Mucosa of rectum (tissue), 2 donors: ENCODE measurements around the gene RYR2.

ENCODE experiments used
- H3K27ac ChIP-seq, 2 donors: one replicate each; pipeline ENCODE4 v1.7.0; 2013; ENCODE audit warnings: inconsistent platforms in 2 of 2, low read depth in 2 of 2, low read length in 2 of 2
- H3K27me3 ChIP-seq, 2 donors: one replicate each; pipeline ENCODE4 v1.7.0; 2013; ENCODE audit warnings: low read length in 2 of 2; ENCODE audit not compliant: control insufficient read depth in 2 of 2, insufficient read depth in 2 of 2
- H3K36me3 ChIP-seq, 2 donors: one replicate each; pipeline ENCODE4 v1.7.0; 2013; ENCODE audit warnings: low read length in 2 of 2; ENCODE audit not compliant: control insufficient read depth in 2 of 2, insufficient read depth in 2 of 2
- H3K4me1 ChIP-seq, 2 donors: one replicate each; pipeline ENCODE4 v1.7.0; 2013; ENCODE audit warnings: low read length in 2 of 2, mild to moderate bottlenecking in 1 of 2; ENCODE audit not compliant: control insufficient read depth in 2 of 2, insufficient read depth in 2 of 2
- H3K4me3 ChIP-seq, 2 donors: one replicate each; pipeline ENCODE4 v1.7.0; 2013; ENCODE audit warnings: low read length in 2 of 2
- H3K9ac ChIP-seq, 2 donors: one replicate each; pipeline ENCODE4 v1.7.0; 2013; ENCODE audit warnings: low read length in 2 of 2, low read depth in 1 of 2, mild to moderate bottlenecking in 1 of 2
- H3K9me3 ChIP-seq, 2 donors: one replicate each; pipeline ENCODE4 v1.7.0; 2013; ENCODE audit warnings: low read length in 2 of 2; ENCODE audit not compliant: control insufficient read depth in 2 of 2
- donor health status: healthy.
- donor health status: Normal muscosa, but diverticular disease.

The RYR2 gene

GRCh38 chr1:237152506-237153335 is 110.7 kb downstream of the RYR2 start:
- Histone ChIP-seq H3K4me3 (no peak overlapping the region), H3K9me3 (no peaks in the 10 kb centered on the region), H3K27me3 (no peaks in the 10 kb centered on the region), H3K4me1 (no peaks in the 10 kb centered on the region), H3K36me3 (no peaks in the 10 kb centered on the region), H3K27ac (no peak overlapping the region), H3K9ac (no peak overlapping the region)

- Histone ChIP-seq H3K9me3 (no peaks in the 10 kb centered on the region), H3K4me3 (no peak overlapping the region), H3K27ac (no peak overlapping the region), H3K36me3 (no peaks in the 10 kb centered on the region), H3K27me3 (no peaks in the 10 kb centered on the region), H3K9ac (no peak overlapping the region), H3K4me1 (no peaks in the 10 kb centered on the region)
These were observed 112.2 kb downstream of the RYR2 start for GRCh38 chr1:237154157-237154556.

- Histone ChIP-seq H3K4me1 (no peaks in the 10 kb centered on the region), H3K9me3 (no peaks in the 10 kb centered on the region), H3K27me3 (no peaks in the 10 kb centered on the region), H3K9ac (no peak overlapping the region), H3K36me3 (no peaks in the 10 kb centered on the region), H3K27ac (no peak overlapping the region), H3K4me3 (no peak overlapping the region)
These were observed 122.7 kb downstream of the RYR2 start for GRCh38 chr1:237164406-237165352.

GRCh38 chr1:237166086-237166485 is 124.1 kb downstream of the RYR2 start:
- Histone ChIP-seq H3K4me3 (no peak overlapping the region), H3K9ac (no peak overlapping the region), H3K9me3 (no peaks in the 10 kb centered on the region), H3K36me3 (no peaks in the 10 kb centered on the region), H3K4me1 (no peaks in the 10 kb centered on the region), H3K27ac (no peak overlapping the region), H3K27me3 (no peaks in the 10 kb centered on the region)

- Histone ChIP-seq H3K9me3 (no peaks in the 10 kb centered on the region), H3K27me3 (no peaks in the 10 kb centered on the region), H3K9ac (no peak overlapping the region), H3K27ac (no peak overlapping the region), H3K4me3 (no peak overlapping the region), H3K4me1 (no peaks in the 10 kb centered on the region), H3K36me3 (no peaks in the 10 kb centered on the region)
These were observed 124.7 kb downstream of the RYR2 start for GRCh38 chr1:237166593-237167101.

DNA sequence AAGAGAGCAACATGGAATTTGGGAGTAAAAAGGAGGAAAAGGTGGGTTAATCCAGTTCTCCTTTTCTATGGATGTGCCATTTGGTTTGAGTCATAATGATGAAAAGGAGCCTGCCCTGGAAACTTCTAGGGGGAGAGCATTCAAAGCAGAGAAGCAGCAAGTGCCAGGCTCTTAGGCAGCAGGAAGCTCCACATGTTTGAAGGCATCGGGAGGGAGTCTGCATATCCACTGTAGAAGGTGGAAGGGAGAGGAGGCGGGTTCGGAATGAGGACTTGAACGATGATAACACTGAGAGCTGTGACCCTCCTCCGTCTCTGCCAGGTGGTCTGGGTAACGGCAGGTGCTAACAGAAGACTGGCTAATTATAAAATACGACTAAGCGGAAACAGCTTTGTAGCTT is 128.2 kb downstream of the RYR2 start:
- Histone ChIP-seq H3K36me3 (no peaks in the 10 kb centered on the region), H3K27me3 (no peaks in the 10 kb centered on the region), H3K4me1 (no peaks in the 10 kb centered on the region), H3K9me3 (no peaks in the 10 kb centered on the region), H3K4me3 (no peak overlapping the region), H3K9ac (no peak overlapping the region), H3K27ac (no peak overlapping the region)

DNA sequence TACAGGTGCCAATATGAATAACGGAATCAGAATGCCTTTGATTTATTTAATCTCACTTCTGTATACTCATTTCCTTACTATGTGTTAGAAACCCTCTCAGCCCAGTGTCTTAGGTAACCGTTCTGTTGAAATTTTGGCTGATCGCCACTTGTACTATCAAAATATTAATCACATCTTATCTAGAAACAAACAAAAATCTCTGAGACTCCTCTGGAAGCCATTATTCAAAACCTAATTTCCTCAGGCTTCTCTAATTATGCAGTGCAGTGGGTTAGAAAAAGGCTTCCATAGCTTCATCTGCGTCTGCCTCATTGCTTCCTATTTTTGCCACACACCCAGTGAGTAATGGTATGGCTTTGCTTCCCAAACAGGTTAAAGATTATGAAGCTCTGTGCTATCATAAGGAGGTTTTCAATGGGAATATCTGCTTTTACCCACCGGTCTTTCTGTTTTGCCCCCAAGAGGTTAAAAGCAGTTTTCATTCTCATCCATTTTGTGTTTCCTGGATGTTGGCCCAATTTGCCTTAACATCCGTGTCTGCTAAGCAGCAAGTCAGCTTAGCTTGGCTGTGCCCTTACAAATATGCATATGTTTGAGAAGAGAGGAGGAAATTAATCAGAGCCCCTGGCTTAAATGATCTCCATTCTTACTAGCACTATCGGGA is 129.6 kb downstream of the RYR2 start:
- no peaks in the 10 kb centered on the region for H3K9me3 ChIP-seq
- no peak overlapping the region for H3K9ac ChIP-seq
- H3K4me1 ChIP-seq = no peaks in the 10 kb centered on the region
- no peaks in the 10 kb centered on the region for H3K36me3 ChIP-seq
- no peak overlapping the region for H3K4me3 ChIP-seq
- H3K27me3 ChIP-seq = no peaks in the 10 kb centered on the region
- H3K27ac ChIP-seq = no peak overlapping the region

GRCh38 chr1:237172118-237172485 is 130.1 kb downstream of the RYR2 start:
- Histone ChIP-seq H3K9me3 (no peaks in the 10 kb centered on the region), H3K4me3 (no peak overlapping the region), H3K9ac (no peak overlapping the region), H3K27ac (no peak overlapping the region), H3K36me3 (no peaks in the 10 kb centered on the region), H3K4me1 (no peaks in the 10 kb centered on the region), H3K27me3 (no peaks in the 10 kb centered on the region)

GRCh38 chr1:237179503-237179902 is 137.5 kb downstream of the RYR2 start:
- H3K27me3 ChIP-seq = no peaks in the 10 kb centered on the region
- H3K4me3 ChIP-seq = no peak overlapping the region
- no peaks in the 10 kb centered on the region for H3K36me3 ChIP-seq
- H3K4me1 ChIP-seq = no peaks in the 10 kb centered on the region
- no peak overlapping the region for H3K9ac ChIP-seq
- H3K27ac ChIP-seq = no peak overlapping the region
- no peaks in the 10 kb centered on the region for H3K9me3 ChIP-seq

GRCh38 chr1:237180256-237180655 is 138.3 kb downstream of the RYR2 start:
- no peak overlapping the region for H3K9ac ChIP-seq
- no peaks in the 10 kb centered on the region for H3K36me3 ChIP-seq
- H3K27ac ChIP-seq = no peak overlapping the region
- H3K4me1 ChIP-seq = no peaks in the 10 kb centered on the region
- H3K4me3 ChIP-seq = no peak overlapping the region
- no peaks in the 10 kb centered on the region for H3K27me3 ChIP-seq
- no peaks in the 10 kb centered on the region for H3K9me3 ChIP-seq
